HEK293 (cell line): ENCODE data around the gene KLHDC4.

ENCODE experiments used
- MYNN ChIP-seq: fragments of 450-650 bp; formaldehyde crosslinking; IDR thresholded peaks from 2 replicates; pipeline ENCODE4 v1.5.1; 2016; ENCODE audit warnings: missing biosample characterization, missing genetic modification characterization, borderline replicate concordance
- PBX3 ChIP-seq: sonication (generic); formaldehyde crosslinking; IDR thresholded peaks from 2 replicates; pipeline ENCODE4 v1.8.1; 2022; ENCODE audit warnings: mild to moderate bottlenecking, moderate library complexity, missing genetic modification reagents
- RBAK ChIP-seq: fragments of 450-650 bp; formaldehyde crosslinking; IDR thresholded peaks from 2 replicates; pipeline ENCODE4 v1.5.1; 2016; ENCODE audit warnings: missing biosample characterization, missing genetic modification characterization
- REST ChIP-seq: fragments of 450-650 bp; formaldehyde crosslinking; IDR thresholded peaks from 2 replicates; pipeline ENCODE4 v1.5.1; 2016; ENCODE audit warnings: missing biosample characterization, missing genetic modification characterization
- ZNF114 ChIP-seq: fragments of 450-650 bp; formaldehyde crosslinking; IDR thresholded peaks from 2 replicates; pipeline ENCODE4 v1.5.0; 2017; ENCODE audit warnings: missing biosample characterization, missing genetic modification characterization
- ZNF133 ChIP-seq: fragments of 450-650 bp; formaldehyde crosslinking; IDR thresholded peaks from 2 replicates; pipeline ENCODE4 v1.5.1; 2016; ENCODE audit warnings: missing biosample characterization, missing genetic modification characterization
- ZNF292 ChIP-seq: fragments of 450-650 bp; formaldehyde crosslinking; IDR thresholded peaks from 2 replicates; pipeline ENCODE4 v1.5.1; 2016; ENCODE audit warnings: low read depth, missing biosample characterization, missing genetic modification characterization, borderline replicate concordance
- ZNF423 ChIP-seq: fragments of 450-650 bp; formaldehyde crosslinking; IDR thresholded peaks from 2 replicates; pipeline ENCODE4 v1.5.1; 2016; ENCODE audit warnings: missing biosample characterization, missing genetic modification characterization
- TF ChIP-seq, protein P1 (sequence below): fragments of 450-650 bp; formaldehyde crosslinking; IDR thresholded peaks from 2 replicates; pipeline ENCODE4 v1.5.1; 2016; ENCODE audit warnings: missing biosample characterization, missing genetic modification characterization

DNA sequence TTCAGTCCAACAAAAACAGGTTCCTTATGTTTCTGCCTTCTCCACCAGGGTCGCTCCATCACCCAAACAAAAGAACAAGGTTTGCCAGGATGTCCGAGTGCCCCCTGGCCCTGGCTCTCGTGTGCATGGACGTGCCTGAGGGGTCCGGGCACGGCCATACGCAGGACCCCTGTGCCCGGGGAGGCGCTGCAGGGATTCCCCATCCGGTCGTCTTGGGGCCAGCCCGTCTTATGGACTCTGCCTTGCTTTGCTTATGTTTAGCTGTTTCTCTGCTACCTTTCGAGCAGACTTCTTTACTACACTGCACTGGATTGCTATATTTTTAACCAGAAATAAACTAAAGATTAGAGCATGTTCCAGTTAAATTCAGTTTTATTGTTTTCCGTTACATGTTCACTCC is 68.0 kb downstream of the KLHDC4 start:
- TF ChIP-seq ZNF423 (no peak), REST (no peak), RBAK (tag by site-specific recombination) (no peak), ZNF114 (no peak), PBX3 (CRISPR knock-in tag) (no peak), ZNF292 (tag by site-specific recombination) (no peak), MYNN (tag by site-specific recombination) (no peak), ZNF133 (tag by site-specific recombination) (no peak)
- TF ChIP-seq, protein P1, sequence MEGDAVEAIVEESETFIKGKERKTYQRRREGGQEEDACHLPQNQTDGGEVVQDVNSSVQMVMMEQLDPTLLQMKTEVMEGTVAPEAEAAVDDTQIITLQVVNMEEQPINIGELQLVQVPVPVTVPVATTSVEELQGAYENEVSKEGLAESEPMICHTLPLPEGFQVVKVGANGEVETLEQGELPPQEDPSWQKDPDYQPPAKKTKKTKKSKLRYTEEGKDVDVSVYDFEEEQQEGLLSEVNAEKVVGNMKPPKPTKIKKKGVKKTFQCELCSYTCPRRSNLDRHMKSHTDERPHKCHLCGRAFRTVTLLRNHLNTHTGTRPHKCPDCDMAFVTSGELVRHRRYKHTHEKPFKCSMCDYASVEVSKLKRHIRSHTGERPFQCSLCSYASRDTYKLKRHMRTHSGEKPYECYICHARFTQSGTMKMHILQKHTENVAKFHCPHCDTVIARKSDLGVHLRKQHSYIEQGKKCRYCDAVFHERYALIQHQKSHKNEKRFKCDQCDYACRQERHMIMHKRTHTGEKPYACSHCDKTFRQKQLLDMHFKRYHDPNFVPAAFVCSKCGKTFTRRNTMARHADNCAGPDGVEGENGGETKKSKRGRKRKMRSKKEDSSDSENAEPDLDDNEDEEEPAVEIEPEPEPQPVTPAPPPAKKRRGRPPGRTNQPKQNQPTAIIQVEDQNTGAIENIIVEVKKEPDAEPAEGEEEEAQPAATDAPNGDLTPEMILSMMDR (tag by site-specific recombination): no peak
